Ureter (tissue), 1 donor: ENCODE data around the gene CUEDC1. TPM values are rescaled to one million over a fixed set of nuclear protein-coding genes. Genes with fewer than 3 reads are reported as not detected.

Source experiments
- DNase-seq: peaks from one replicate; pipeline ENCODE4 v3.0.0-alpha.2; 2020; ENCODE audit warnings: low spot score
- total RNA-seq: library from RNA; stranded (reverse); gene quantifications from one replicate; pipeline ENCODE4 v1.2.4, GENCODE V29; 2023
- donor health status: DM: yes; HTN: yes; CAD: no.

Gene CUEDC1
- total RNA-seq, 1 donor from 2014 or later = 36.9 TPM

DNA sequence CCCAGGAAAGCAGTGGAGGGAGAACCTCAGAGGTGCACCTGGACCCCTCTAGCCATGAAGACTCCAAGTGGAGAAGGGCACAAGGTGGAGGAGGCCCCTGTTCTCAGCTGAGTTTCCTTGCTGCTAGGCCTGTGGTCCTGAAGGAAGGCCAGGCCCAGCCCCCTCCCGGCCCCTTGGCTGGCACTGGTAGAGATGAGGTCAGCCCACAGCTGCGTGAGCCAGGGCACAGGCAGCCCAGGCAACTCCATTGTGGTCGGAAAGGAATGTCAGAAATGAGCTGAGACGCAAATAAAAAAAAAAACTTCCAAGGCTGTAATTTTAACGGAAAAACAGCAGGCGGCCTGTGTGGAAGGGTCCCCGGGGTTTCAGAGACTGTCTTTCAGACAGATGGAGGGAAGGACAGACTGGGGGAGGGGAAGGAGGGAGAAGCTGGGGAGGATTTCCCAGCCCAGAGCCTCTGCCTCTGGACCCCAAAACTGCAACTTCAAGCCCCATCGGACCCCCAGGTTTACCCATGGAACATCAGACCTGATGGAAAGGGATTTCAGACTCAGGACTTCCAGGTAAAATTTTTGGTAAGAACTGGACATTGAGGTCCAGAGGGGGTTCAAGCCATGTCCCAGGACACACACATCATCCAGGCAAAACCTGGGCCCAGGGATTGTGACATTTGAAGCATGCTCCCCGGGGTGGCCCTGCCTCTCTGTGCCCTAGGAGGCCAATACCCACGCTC lies 79.8 kb downstream of the CUEDC1 start:
- DNase-seq = peak; percentile 83

DNA sequence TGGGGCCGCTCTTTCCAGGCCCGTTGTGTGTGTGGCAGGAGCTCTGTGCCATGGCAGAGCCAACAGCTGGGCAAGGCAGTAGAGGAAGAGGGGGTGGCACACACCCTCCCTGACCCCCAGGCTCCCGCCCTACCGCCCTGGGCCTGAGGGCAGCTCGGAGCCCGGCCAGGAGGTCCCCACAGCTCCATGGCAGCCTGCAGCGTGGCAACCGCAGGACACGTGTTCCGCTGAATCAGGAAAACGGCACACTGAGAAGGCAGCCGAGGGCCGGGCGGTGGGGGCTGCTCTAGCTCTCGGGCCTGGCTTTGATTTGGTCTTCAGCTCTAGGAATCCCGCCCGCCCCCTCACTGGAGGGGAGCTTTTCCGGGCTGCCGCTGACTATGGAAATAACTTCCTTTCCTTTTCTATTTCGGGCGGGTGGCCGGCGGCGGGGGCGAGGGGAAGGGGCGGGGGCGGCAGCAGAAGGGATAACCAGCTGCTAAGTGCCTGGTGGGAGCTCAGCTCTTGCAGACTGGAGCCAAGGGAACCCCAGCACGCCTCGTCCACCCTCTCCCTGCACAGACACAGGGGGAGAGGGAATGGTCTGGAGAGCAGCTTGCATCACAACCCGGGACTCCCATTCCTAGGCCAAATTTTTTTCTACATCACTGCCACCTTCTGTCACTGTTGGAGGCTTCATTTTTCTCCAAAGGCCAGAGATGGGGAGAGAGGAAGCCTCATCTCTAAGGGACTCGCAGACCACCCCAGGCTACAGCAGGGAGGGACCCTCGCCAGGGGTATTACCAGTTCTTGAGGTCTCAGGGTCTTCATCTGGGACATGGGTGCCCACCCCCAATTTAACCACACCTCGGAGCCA lies 80.5 kb downstream of the CUEDC1 start:
- peak; percentile 74 for DNase-seq

DNA sequence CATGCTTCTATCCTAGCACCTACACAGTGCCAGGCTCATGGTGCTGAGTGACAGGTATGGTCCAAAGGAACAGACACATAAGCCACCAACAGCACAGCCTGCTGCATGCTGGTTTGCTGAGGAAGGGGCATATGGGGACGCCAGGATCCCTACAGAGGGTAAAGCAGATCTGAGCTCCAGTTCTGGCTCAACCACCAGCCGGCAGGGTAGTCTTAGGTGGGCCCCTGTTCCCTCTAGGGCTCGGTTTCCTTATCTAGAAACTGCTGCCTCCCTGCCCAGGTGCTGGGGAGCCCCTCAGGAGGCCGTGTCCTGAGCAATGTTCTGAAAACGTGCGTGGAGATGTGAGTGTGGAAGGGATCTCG lies 81.2 kb downstream of the CUEDC1 start:
- no peak for DNase-seq

DNA sequence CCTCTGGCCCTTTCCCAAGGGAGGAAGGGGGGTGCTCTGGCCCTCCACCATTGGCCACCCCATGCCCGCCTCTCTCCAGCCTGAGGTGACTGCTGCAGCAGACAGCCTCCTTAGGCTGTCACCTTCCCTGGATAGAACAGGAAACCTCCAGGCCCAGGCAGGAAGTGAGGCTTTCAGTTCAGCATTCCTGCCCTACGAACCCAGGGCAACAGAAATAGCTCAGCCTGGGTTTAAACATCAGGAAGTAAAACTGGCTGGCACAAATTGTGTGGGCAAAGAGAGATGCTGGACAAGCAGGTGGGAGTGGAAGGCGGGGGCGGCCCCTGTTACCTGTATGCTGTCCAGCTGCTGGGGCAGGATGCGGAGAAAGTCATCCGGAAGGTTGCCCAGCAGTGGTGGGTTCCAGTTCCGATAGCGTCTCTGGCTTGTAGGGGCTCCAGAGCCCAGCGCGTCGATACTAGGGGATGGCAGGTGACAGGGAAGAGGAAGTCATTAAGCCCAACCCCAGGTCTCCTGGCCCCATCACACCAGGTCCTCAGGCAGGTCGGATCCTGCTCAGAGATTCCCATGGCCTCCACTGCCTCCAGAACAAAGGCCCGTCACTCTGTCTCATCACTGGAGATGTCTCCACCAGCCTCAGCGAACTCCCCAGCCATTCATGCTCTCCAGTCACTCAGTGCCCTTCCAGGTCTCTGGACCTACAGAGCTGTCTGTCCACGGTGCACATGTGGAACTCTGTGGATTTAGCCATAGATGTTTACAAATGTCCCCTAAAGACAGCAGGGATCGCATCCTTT lies 81.8 kb downstream of the CUEDC1 start:
- no peak for DNase-seq

DNA sequence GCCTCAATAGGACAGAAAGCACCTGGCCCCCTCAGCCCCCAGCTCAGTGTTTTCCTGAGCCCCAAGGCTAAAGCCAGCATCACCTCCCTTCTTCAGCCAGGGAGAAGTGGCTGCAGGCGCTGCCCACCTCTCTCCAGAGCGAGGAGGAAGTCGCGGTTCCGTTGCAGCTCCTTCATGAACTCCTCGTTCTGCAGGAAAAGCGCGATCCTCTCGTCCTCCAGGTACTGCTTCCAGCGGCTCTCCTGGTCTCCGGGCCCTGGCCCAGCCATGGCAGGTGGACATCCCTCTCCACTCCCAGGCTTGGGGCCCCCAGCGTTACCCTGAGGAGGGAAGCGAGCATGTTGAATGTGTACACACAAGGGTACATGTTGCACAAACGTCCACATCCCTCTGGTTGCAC lies 82.7 kb downstream of the CUEDC1 start:
- no peak for DNase-seq

DNA sequence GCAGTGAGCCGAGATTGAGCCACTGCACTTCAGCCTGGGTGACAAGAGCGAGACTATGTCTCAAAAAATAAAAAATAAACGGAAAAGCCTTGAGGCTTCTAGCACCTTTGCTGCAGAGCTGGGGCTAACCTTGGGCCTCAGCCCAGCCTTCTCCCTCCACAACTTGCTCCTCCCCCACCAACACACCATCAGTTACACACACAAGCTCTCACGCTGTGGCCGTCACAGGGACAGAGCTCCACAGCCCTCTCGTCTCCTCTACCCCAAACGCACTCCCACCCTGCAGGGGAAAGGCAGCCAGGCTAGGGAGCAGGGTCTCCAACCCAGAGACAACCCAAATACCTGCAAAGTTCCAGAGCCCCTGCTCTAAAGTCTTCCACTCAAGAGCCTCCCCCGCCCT lies 83.3 kb downstream of the CUEDC1 start:
- no peak for DNase-seq

DNA sequence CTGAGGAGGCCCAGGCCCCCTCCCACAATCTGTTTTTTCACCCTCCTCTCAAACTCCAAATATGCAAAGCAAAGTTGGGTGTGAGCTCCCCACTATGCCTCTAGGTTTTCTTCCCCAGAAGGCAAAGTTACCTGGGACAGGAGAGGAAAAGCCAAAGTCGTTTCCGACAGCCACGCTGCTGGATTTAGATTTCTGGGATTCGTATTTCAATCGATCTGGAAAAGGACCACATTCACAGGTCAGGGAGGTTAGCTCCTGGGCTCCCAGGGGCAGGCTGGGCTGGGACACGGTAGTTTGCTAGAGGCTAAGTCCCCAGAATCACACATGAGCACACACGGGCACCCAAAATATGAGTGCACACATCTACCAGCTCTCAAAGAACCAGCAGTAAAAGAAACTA lies 84.1 kb downstream of the CUEDC1 start:
- no peak for DNase-seq

DNA sequence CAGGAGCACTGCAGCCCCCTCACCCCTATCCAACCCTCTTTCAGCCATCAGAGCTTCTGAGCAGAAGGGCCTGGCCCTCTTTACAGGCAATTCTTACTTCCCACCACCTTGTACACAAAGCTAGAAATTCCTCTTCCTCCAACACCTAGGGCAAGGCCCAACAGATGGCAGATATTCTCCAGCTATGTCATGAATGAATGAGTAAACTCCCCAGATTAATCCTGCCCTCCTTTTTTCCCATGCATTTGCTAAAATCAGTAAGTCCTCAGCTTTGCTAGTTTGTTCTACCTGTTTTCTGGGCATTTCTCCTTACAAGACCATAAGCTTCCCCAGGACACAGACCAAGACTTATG lies 85.0 kb downstream of the CUEDC1 start:
- DNase-seq = no peak

DNA sequence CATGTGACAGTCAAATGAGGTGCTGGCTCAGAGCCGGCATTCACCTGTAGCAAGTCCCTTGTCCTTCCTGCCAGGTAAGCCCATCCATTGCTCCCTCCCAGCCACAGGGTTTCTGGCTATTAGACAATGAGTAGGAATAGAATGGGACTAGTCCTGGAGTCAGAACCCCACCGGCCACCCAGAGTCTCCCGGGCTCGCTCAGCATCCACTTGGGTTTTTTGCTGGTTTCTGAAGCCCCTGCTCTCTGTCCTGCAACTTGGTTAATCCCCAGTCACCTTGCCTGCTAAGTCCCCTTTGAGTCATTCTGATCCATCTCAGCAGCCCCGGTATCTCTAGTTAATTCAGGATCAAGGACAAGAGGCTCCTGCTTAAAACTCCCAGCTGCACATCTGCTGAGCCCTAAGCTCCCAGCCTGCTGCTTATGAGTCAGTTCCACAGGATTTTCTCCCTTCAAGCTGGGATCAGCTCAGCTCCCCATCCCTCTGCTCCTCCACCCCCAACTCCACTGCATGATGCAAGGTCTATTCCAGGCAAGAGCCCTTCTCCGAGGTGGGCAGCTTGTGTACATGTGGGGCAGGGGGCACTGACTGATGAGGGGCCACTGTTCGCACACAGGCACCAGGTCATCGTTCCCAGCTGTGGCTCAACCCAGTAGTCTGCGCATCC lies 85.5 kb downstream of the CUEDC1 start:
- no peak for DNase-seq

DNA sequence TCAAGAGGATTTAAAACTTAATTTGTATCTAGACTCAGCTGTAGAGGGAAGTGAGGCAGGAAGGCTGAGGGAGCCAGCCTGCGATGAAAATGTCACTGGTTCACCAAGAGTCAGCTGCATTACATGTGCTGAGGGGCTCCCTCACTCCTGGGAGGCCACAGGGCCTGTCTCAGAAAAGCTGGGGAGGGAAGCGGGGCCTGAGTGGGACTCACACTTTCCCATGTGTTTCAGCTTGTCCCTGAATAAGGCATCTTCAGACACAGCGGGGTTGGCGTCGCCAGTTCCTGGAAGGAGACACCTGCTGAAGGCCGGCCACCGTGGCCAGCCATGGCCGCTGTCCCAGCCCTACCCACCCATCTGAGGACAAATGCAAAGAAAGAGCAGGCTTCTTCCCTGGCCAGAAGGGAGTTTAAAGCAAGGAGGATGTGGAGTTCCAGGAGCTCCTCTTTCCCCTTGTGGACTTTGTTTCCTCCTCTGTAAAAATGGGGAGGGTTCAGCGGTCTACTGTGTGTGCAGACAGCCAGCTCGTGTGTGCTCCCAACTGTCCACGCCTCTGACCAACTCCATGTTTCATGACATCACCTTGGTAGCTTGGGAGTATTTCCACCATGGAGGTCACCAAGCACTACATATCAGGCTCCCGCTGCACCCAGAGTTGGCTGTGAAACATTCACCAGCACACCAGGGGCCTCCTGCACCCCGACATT lies 86.1 kb downstream of the CUEDC1 start:
- DNase-seq = no peak

DNA sequence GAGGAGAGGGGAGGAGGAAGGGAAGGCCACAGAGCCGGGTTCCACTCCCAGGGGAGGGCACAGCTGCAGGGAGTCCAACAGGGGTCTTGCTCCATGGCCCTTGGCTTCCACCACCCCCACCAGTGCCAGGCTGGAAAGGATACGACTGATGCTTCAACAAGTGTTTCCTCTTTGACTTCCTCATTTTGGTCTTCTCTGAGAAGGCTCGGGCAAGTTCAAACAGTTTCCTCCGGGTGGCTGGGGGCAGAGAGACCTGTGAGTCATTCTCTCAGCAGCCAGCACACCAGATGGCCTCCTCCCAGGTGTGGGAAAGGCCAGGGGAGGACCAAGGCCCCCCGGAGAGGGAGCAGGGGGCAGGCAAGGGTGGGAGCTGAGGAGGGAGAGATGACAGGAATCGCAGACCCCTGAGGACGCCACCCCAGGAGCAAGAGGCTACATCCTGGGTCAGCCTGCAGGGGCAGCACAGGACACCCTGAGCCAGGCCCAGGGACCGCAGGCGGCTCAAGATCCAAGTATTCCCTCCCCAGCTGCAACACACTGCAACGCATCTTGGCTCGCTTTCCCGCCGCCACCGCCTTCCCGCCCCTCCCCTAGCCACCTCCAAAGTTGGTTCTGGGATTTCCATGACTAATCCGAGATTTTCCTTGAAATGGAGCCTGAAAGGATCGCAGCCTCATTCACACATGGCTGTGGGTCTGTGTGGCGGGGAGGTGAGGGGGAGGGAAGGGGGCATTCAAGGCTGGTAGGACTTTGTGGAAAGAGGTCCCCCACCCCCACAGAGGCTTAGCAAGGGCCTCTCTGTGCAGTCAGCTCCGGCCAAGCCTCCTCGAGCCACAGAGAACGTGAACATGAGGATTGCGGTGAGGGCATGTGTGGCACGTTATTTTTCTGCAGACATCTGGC lies 87.0 kb downstream of the CUEDC1 start:
- peak; percentile 88 for DNase-seq

DNA sequence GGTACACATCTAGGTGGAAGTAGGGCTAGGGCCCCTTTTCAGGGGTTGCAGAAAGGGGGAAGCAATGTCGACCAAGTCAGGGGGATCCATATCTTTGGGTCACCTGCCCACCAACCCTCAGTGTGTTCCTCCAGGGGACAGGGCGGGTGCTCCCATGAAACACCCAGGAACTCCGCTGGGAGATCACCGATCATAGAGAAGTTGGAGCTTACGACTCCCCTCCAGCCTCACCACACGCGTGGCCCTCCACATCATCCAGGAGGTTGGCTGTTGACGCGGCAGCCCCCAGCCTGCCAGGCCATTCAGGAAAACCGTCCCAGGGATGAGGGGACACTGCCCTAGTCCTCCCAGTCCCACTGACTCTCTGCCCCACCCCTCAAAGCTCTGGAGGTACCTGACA lies 88.1 kb downstream of the CUEDC1 start:
- DNase-seq = no peak

DNA sequence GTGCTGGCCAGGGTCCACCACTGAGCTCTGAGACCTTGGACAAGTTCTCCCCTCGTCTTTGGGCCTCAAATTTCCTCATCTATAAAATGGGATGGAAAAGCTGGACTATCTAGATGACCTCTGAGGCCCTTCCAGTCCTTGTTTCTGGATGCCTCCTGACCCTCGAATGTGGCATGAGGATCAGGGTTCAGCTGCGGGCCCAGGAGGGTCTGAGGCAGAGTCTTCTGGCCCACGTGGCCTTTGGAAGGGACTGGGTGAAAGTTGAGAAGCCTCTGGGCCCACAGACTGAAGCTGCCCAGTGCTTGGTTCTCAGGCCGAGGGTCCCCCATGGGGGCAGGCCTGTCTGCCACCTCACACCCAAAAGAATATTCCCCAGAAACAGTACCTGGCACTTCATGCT lies 88.5 kb downstream of the CUEDC1 start:
- DNase-seq = no peak

DNA sequence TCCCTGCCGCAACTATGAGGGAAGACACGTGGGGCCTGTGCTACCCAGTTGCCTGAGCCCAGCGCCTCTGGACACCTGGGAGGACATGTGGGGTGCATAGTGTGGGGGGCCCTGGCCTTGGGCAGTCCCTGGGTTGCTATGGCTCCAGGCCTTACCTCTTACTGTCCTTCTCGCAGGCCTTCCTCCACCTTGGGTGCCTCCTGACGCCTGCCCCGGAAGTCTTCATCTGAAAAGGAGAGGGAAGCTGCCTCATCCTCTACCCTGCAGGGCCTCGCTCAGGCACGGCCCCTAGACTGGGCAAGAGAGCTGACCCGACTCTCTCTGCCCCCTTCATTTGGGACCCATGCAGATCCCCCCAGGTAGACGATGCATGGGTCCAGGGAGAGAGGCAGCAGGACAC lies 88.9 kb downstream of the CUEDC1 start:
- DNase-seq = no peak

DNA sequence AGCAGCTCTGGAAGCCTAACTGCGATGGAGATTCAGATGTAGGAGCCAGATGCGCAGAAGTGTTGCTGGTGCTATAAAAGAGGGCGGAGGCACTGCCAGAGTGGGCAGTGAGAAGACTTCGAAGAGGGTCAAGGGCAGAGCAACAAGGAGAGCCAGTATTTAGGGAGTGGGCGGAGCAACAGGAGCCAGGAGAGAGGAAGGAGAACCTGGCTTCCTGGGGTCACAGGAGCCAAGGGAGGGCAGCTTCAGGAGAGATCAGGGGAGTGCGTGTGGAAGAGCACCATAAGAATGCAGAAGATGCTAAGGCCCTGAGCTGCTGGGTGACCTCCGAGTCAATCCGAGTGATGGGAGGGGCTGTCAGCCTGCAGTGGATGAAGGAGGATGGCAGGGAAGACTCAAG lies 90.9 kb downstream of the CUEDC1 start:
- no peak for DNase-seq

DNA sequence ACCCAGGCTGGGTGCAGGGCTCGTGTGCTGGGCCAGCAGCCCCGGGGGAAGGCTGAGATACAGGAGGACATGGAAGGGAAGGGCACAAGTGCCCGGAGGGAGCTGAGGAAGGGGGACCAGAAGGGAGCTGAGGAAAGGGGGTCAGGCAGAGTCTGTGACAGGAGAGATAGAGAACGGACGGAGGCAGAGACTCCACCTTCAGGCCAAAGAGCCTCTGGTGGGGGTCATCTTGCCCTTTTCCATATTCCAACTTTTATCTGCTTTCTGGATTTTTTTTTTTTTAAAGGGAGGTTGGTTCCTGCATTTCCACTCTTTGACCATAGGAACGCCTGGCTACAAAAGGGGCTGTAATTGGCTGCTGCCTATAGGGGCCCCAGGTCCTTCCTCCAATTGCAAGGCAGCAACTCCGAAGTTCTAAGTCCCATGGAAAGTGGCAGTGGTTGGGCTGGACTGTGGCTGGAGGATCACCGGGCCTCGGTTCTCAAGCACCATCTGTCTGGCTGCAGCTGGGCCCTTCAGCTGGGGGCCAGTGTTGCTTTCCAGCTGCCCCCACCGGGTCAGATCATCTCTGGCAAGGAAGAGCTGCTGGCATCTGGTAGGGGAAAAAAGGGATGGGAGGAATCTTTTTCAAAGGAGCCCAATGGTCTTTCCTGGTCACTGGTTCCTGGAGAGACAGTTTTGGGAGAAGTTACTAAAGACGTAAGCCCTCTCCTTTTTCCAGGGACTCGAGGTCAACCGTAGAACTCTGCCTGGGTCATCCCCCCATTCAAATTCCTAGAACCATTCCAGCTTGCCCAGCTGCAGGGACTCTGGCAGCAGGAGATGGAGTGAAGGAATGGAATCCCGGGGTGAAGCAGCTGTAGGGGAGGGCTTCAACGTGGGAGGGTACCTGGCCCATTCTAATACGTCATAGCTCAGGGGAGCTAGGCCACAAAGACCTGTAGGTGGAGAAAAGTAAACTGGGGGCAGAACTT lies 92.2 kb downstream of the CUEDC1 start:
- DNase-seq = no peak

DNA sequence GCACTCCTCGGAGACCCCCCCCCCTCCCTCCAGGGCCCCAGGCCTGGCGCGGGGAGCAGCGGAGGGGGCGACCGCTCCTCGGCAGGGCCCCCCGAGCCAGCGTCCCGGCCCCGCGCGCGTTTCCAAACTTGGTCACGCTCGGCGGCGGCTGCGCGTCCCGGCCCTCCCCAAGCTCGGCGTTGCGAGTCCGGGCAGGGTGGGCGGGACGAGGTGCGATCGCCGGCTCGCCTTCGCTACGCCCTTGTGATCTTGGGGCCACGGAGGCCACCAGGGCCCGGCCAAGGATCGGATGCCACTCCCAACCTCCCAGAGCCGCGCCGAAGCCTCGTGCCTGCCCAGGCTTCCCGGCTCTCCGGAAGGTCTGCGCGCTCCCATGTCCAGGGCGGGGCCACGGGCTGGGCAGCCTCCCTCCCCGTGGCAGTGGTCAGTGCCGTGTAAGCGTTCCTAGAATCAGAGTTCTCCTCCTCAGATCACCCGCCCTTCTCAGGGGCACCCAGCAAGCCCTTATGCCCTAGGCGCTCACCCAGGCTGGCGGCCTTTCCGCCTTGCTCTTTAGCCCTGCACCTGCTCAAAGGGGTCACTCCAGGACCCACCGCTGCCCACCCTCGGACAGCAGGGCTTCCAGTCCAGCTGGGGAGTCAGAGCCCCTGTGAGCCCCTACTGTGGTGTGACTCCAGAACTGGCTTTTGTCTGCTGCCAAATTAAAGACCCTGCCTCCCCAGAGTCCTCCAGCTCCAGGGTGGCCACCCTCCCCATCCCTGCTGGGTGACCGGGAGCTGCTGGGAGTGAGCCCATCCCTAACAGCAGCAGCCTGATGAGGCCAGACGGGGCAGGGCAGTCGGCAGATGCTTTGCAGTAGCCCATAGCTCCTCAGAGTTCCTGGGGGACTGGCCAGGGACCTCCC lies 93.2 kb downstream of the CUEDC1 start:
- DNase-seq = peak; percentile 78
